HG03095 (cell line): ENCODE measurements around the gene C1QTNF1.

Experiments
- ATAC-seq: cut with Tn5 transposase; IDR thresholded peaks from one replicate; pipeline ENCODE4 v1.9.1; 2021; ENCODE audit warnings: moderate library complexity; ENCODE audit not compliant: unreplicated experiment

The C1QTNF1 gene

GRCh38 chr17:79038545-79039135 is 14.7 kb downstream of the C1QTNF1 start:
- no peak for ATAC-seq

- ATAC-seq = no peak
Observed at GRCh38 chr17:79039171-79039570, 15.2 kb downstream of the C1QTNF1 start.

GRCh38 chr17:79039886-79040285 is 15.9 kb downstream of the C1QTNF1 start:
- ATAC-seq = no peak

- no peak for ATAC-seq
Observed at GRCh38 chr17:79041041-79041570, 17.1 kb downstream of the C1QTNF1 start.

GRCh38 chr17:79041723-79042420 is 17.9 kb downstream of the C1QTNF1 start:
- no peak for ATAC-seq

- ATAC-seq = no peak
Observed at GRCh38 chr17:79042421-79043190, 18.6 kb downstream of the C1QTNF1 start.

- ATAC-seq = no peak
Observed at GRCh38 chr17:79043191-79043930, 19.4 kb downstream of the C1QTNF1 start.

- ATAC-seq = no peak
Observed at GRCh38 chr17:79043931-79044320, 20.0 kb downstream of the C1QTNF1 start.

- no peak for ATAC-seq
Observed at GRCh38 chr17:79044462-79044861, 20.5 kb downstream of the C1QTNF1 start.

- ATAC-seq = no peak
Observed at GRCh38 chr17:79045001-79045729, 21.2 kb downstream of the C1QTNF1 start.

GRCh38 chr17:79045842-79046196 is 21.9 kb downstream of the C1QTNF1 start:
- ATAC-seq = no peak

- ATAC-seq = no peak
Observed at GRCh38 chr17:79046197-79046915, 22.4 kb downstream of the C1QTNF1 start.

GRCh38 chr17:79046916-79047280 is 22.9 kb downstream of the C1QTNF1 start:
- ATAC-seq = no peak

- ATAC-seq = no peak
Observed at GRCh38 chr17:79047291-79047920, 23.4 kb downstream of the C1QTNF1 start.

- ATAC-seq = no peak
Observed at GRCh38 chr17:79047923-79048825, 24.2 kb downstream of the C1QTNF1 start.

GRCh38 chr17:79048826-79049755 is 25.1 kb downstream of the C1QTNF1 start:
- ATAC-seq = no peak

- ATAC-seq = no peak
Observed at GRCh38 chr17:79049821-79050220, 25.9 kb downstream of the C1QTNF1 start.
